DOHH2 (cell line): ENCODE measurements around the gene BCKDHA.

Experiments
- H3F3A ChIP-seq: fragments of 200-600 bp; sonication (generic), shearing (Covaris generic); 2 replicates; pipeline ENCODE4 v1.6.0; 2016; ENCODE audit warnings: antibody characterized with exemption, mild to moderate bottlenecking; ENCODE audit not compliant: control insufficient read depth, insufficient read depth
- H3K27ac ChIP-seq: fragments of 200-600 bp; sonication (generic); 2 replicates; pipeline ENCODE4 v1.5.1; 2014; ENCODE audit warnings: low read depth, mild to moderate bottlenecking, low read length, moderate library complexity
- H3K27me3 ChIP-seq: fragments of 200-600 bp; sonication (generic); 2 replicates; pipeline ENCODE4 v1.6.1; 2014; ENCODE audit warnings: mild to moderate bottlenecking, low read length, mixed read lengths; ENCODE audit not compliant: control insufficient read depth
- H3K36me3 ChIP-seq: fragments of 200-600 bp; sonication (generic); 2 replicates; pipeline ENCODE4 v1.6.1; 2014; ENCODE audit warnings: mild to moderate bottlenecking, low read length, moderate library complexity, mixed read lengths; ENCODE audit not compliant: control insufficient read depth
- H3K4me1 ChIP-seq: fragments of 200-600 bp; sonication (generic); 2 replicates; pipeline ENCODE4 v1.6.1; 2014; ENCODE audit warnings: mild to moderate bottlenecking, low read length, mixed read lengths; ENCODE audit not compliant: control insufficient read depth
- H3K4me2 ChIP-seq: fragments of 200-600 bp; sonication (generic); 2 replicates; pipeline ENCODE4 v1.6.0; 2014; ENCODE audit warnings: mild to moderate bottlenecking, low read length, moderate library complexity
- H3K4me3 ChIP-seq: fragments of 200-600 bp; sonication (generic); 2 replicates; pipeline ENCODE4 v1.5.1; 2014; ENCODE audit warnings: mild to moderate bottlenecking, low read length, mixed read lengths
- H3K79me2 ChIP-seq: fragments of 200-600 bp; sonication (generic); 2 replicates; pipeline ENCODE4 v1.6.1; 2014; ENCODE audit warnings: mild to moderate bottlenecking, low read length, mixed read lengths; ENCODE audit not compliant: control insufficient read depth
- H3K9me2 ChIP-seq: fragments of 200-600 bp; sonication (generic); replicated peaks from 2 replicates; pipeline ENCODE4 v1.6.1; 2014; ENCODE audit warnings: mild to moderate bottlenecking, low read length, mixed read lengths; ENCODE audit not compliant: control insufficient read depth
- H3K9me3 ChIP-seq: fragments of 200-600 bp; sonication (generic); 2 replicates; pipeline ENCODE4 v1.6.1; 2014; ENCODE audit warnings: antibody characterized with exemption, low read length, mixed read lengths; ENCODE audit not compliant: control insufficient read depth, insufficient read depth
- H4K20me1 ChIP-seq: fragments of 200-600 bp; sonication (generic); 2 replicates; pipeline ENCODE4 v1.6.0; 2014; ENCODE audit warnings: low read depth, mild to moderate bottlenecking, antibody characterized with exemption, low read length, moderate library complexity; ENCODE audit not compliant: control insufficient read depth, insufficient read depth
- CTCF ChIP-seq: fragments of 200-600 bp; sonication (generic); IDR thresholded peaks from one replicate; pipeline ENCODE4 v1.5.1; 2014; ENCODE audit warnings: antibody characterized with exemption, mild to moderate bottlenecking, low read depth, low read length; ENCODE audit not compliant: poor library complexity, severe bottlenecking
- EZH2phosphoT487 ChIP-seq: fragments of 200-600 bp; sonication (generic); IDR thresholded peaks from 2 replicates; pipeline ENCODE4 v1.6.1; 2017; ENCODE audit warnings: borderline replicate concordance, mild to moderate bottlenecking, antibody characterized with exemption, low read length, moderate library complexity, mixed read lengths

Gene BCKDHA

DNA sequence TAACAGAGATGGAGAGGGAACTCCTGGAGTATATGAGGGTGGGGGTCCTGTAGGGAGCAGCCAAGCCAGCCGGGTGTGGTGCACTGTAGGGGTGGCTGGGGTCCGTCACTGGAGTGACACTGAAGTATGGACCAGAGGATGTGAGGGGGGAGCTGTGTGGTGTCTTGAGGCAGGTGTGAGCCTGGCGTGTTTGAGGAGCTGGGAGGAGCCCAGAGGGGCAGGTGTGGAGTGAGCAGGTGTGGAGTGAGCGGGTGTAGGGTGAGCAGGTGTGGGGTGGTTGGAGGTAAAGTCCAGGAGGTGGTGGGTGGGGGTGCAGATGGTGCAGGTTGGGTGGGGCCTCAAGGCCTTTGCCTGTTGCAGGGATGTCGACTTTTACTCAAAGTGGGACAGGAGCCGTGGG, 23.7 kb downstream of the BCKDHA start:
- H3K36me3 ChIP-seq: peaks cover 13% of the 10 kb centered on the region; the same call in 1 of the 2 replicates
- H3K9me2 ChIP-seq: no peaks in the 10 kb centered on the region
- H3K79me2 ChIP-seq: no peaks in the 10 kb centered on the region
- no peaks in the 10 kb centered on the region for H4K20me1 ChIP-seq
- no peak overlapping the region for H3K4me3 ChIP-seq
- TF ChIP-seq EZH2phosphoT487 (no peak), CTCF (no peak)
- no peaks in the 10 kb centered on the region for H3K9me3 ChIP-seq
- no peak overlapping the region for H3K4me2 ChIP-seq
- H3K27ac ChIP-seq: no peak overlapping the region
- H3K4me1 ChIP-seq: no peaks in the 10 kb centered on the region
- H3K27me3 ChIP-seq: no peaks in the 10 kb centered on the region
- no peaks in the 10 kb centered on the region for H3F3A ChIP-seq

DNA sequence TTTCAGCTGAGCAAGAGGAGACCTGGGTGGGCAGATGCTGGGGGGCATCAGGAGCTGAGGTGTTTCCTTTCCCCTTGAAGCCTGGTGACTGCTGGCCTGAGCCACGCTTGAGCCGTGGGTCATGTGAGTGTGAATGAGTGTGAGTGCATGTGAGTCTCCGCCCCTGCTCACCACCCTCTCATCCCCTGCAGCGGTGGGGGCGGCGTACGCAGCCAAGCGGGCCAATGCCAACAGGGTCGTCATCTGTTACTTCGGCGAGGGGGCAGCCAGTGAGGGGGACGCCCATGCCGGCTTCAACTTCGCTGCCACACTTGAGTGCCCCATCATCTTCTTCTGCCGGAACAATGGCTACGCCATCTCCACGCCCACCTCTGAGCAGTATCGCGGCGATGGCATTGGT, 24.4 kb downstream of the BCKDHA start:
- H3K36me3 ChIP-seq: peaks cover 13% of the 10 kb centered on the region; the same call in 1 of the 2 replicates

GRCh38 chr19:41422456-41422855, 24.8 kb downstream of the BCKDHA start:
- Histone ChIP-seq H3K4me1 (peaks cover 4% of the 10 kb centered on the region; the same call in 1 of the 2 replicates), H3K9me2 (no peaks in the 10 kb centered on the region), H3K27me3 (no peaks in the 10 kb centered on the region), H3K9me3 (no peaks in the 10 kb centered on the region), H3F3A (no peaks in the 10 kb centered on the region), H3K79me2 (no peaks in the 10 kb centered on the region), H3K4me2 (no peak overlapping the region), H3K4me3 (no peak overlapping the region), H4K20me1 (no peaks in the 10 kb centered on the region), H3K36me3 (peaks cover 13% of the 10 kb centered on the region; the same call in 1 of the 2 replicates), H3K27ac (no peak overlapping the region)
- TF ChIP-seq CTCF (no peak), EZH2phosphoT487 (no peak)

More for the DNA sequence above, 24.4 kb downstream of the BCKDHA start:
- H3K4me3 ChIP-seq: no peak overlapping the region
- peaks cover under 1% of the 10 kb centered on the region; the same call in 1 of the 2 replicates for H3K4me1 ChIP-seq
- no peaks in the 10 kb centered on the region for H3K9me3 ChIP-seq
- TF ChIP-seq EZH2phosphoT487: no peak
- TF ChIP-seq CTCF: no peak
- no peaks in the 10 kb centered on the region for H3K79me2 ChIP-seq
- H3K9me2 ChIP-seq: no peaks in the 10 kb centered on the region
- no peaks in the 10 kb centered on the region for H3F3A ChIP-seq
- H4K20me1 ChIP-seq: no peaks in the 10 kb centered on the region
- no peaks in the 10 kb centered on the region for H3K27me3 ChIP-seq
- no peak overlapping the region for H3K4me2 ChIP-seq
- no peak overlapping the region for H3K27ac ChIP-seq

- TF ChIP-seq EZH2phosphoT487 (no peak), CTCF (no peak)
- no peaks in the 10 kb centered on the region for H3K9me3 ChIP-seq
- peaks cover 9% of the 10 kb centered on the region for H3K4me1 ChIP-seq
- no peaks in the 10 kb centered on the region for H3K79me2 ChIP-seq
- no peak overlapping the region for H3K4me2 ChIP-seq
- H3K9me2 ChIP-seq: no peaks in the 10 kb centered on the region
- H3K4me3 ChIP-seq: no peak overlapping the region
- H3K27ac ChIP-seq: no peak overlapping the region
- H4K20me1 ChIP-seq: no peaks in the 10 kb centered on the region
- peaks cover 13% of the 10 kb centered on the region; the same call in 1 of the 2 replicates for H3K36me3 ChIP-seq
- H3K27me3 ChIP-seq: no peaks in the 10 kb centered on the region
- H3F3A ChIP-seq: no peaks in the 10 kb centered on the region
These were observed 25.3 kb downstream of the BCKDHA start for GRCh38 chr19:41422955-41423354.
